IPS-NIHi7 (cell line): ENCODE measurements around the gene GPRIN2.

Experiments
- DNase-seq: peaks from one replicate; pipeline ENCODE4 v3.0.0; 2012; ENCODE audit warnings: mixed read lengths; ENCODE audit errors: extremely low spot score

The GPRIN2 gene

DNA sequence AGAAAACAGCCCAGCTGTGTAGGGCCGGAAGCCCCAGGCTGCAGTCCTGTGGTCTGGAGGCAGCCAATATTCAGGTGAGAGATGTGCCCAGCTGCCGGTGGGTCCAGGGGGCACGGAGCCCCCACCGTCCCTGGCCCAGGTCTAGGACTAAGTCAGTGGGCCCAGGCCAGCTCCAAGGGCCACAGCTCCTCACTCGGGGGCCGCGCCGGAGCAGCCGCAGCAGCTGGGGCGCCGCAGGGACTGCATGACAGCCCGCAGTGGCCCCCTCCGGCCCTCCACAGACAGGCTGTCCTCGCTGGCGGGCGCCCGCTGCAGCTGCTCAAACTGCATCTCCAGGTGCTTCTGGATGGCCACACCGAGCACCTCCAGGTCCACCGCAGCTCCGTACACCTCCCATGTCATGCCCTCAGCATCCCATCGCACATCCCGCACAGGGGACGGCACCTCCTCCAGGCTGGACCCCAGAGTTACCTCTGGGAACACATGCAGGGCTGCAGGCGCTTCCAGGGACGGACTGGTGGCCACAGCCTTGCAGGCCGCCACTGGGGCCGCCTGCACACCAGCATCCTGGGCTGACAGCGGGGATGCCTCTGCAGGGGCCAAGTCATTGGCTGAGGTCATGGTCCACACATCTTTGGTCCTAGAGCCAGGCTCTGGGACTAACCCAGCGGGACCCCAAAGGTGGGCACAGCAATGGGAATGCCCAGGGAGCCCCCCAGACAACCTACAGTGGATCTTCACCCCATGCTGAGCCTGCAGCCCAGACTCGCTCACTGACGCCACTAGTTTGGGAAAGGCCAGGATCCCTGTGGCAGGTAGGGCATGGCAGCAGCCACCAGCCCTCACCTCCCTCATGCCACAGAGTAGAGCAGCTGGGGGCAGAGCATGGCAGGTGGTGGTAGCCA is 7.0 kb downstream of the GPRIN2 start:
- no peak for DNase-seq

GRCh38 chr10:46548498-46549090 is 7.9 kb downstream of the GPRIN2 start:
- DNase-seq: no peak

- no peak for DNase-seq
Observed at GRCh38 chr10:46547541-46548497, 8.6 kb downstream of the GPRIN2 start.

GRCh38 chr10:46546591-46547540 is 9.6 kb downstream of the GPRIN2 start:
- no peak for DNase-seq

- no peak for DNase-seq
Observed at GRCh38 chr10:46545861-46546590, 10.4 kb downstream of the GPRIN2 start.

GRCh38 chr10:46544989-46545791 is 11.3 kb downstream of the GPRIN2 start:
- peak; percentile 88 for DNase-seq

DNA sequence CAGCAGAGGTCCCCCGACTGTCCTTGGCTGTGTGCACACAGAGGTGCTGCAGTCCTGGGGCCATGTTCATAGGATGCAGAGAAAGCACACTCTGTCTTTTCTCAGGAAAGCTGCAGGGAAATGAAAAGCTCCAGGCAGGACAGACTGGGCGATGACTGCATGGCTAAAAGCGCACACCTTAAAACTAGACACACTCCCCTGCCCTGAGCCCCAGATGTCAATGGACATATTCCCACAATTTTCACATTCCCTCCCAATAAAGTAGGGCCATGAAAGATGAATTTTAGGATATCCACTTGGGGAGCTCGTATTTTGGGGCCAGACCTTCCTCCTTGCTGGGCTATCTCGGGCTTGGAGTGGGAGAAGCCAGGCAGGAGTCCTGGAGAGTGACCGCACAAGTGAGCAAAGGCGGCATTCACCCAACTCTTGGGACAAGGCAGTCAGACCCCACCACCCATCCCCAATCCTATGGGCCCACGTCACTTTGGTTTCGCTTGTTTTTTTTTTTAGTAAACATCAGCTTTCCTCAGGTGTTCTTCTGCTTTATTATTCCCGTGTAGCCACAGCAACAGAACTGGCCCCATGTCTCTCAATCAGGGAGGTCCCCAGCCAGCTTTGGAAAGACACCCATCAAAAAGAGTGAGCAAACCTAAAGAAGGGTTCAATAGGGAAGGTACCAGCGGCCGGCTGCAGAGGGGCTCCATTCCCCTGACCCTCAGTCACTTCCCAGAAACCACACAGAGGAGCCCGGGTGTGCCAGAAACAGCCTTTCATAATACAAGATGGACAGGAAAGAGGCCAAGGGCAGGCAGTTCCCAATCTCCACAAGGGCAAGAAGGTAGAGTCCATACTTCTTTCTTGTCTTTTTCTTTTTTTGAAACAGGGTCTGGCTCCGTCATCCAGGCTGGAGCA is 12.7 kb downstream of the GPRIN2 start:
- DNase-seq: no peak

- DNase-seq: no peak
Observed at GRCh38 chr10:46542567-46543465, 13.6 kb downstream of the GPRIN2 start.

- DNase-seq: no peak
Observed at GRCh38 chr10:46541735-46542566, 14.5 kb downstream of the GPRIN2 start.

DNA sequence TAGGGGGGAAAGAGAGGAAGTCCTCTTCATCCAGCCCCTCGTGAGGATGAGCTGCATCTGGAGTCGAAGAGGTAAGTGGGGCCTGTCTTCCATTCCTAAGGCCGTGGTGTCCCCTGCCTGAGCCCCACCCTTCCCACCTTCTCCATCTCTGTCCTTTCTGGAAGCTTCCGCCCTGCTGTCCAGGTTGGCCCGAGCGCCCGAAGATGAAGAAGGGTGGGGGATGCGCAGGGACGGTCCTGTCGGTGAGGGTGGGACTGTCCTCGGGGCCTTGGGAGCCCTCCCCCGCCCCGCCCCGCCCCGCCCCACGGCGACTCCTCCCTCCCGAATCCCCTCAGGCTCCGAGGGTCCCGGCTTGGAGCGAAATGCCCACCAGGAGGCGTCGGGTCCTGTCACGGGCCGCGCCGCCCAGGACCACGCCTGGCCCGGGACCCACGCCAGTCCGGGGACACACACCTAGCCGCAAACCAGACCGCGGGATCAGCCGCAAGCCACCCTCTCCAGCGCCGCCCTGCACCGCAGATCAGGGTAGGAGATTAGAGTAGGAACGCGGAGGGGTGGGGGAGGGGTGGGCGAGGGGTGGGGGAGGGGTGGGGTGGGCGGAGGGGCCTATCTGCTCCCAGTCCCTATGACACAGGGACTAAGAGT is 15.3 kb downstream of the GPRIN2 start:
- DNase-seq: peak; percentile 99

- DNase-seq: no peak
Observed at GRCh38 chr10:46540412-46541016, 15.9 kb downstream of the GPRIN2 start.

- DNase-seq: no peak
Observed at GRCh38 chr10:46539596-46540411, 16.7 kb downstream of the GPRIN2 start.

GRCh38 chr10:46538717-46539426 is 17.6 kb downstream of the GPRIN2 start:
- DNase-seq: no peak

DNA sequence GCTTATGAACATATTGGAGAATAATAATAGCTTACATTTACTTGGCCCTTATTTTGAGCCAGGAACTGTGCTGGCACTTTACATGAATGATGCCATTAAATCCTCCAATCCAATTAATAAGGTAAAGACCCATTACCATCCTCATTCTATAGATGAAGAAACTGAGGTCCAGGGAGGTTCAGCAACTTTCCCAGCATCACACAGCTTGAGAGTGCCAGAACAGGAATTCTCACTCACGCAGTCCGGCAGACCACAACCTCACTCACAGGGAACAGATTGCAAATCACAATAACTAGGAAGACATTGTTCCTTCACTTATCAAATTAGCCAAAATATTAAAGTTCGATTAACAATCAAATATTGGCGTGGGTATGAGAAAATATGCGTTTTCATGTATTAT is 18.3 kb downstream of the GPRIN2 start:
- no peak for DNase-seq
